Measurements from ENCODE around the gene C2orf76. TPM values are rescaled to one million over a fixed set of nuclear protein-coding genes. Genes with fewer than 3 reads are reported as not detected.

The C2orf76 gene
- total and polyA plus RNA-seq, 7 donors = 4.1 to 9.3 (median 7.1) TPM

DNA sequence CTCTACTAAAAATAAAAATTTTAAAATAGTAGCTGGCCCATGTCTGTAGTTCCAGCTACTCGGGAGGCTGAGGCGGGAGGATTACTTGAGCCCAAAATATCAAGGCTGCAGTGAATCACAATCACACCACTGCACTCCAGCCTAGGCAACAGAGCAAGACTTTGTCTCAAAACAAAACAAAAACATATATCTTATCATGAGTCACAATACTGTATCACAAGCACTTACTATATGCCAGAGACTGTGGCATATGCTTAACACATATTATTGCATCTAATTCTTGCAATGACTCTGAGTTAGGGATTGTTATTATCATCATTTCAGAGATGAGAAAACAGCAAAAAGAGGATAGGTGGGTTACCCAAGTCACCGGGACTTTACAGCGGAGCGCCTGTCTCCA, 35.5 kb upstream of the C2orf76 start:
- DNase-seq (no peak), ATAC-seq (no peak)

GRCh38 chr2:119397196-119397595, 30.6 kb upstream of the C2orf76 start:
- Histone ChIP-seq H3K4me1 (no peaks in the 10 kb centered on the region), H3K27ac (no peak overlapping the region), H3K9me3 (no peaks in the 10 kb centered on the region), H3K27me3 (ENCODE audit: insufficient read depth in 3 of 3, low read length in 2 of 3) (no peaks in the 10 kb centered on the region), H3K36me3 (ENCODE audit: insufficient read depth in 1 of 2, low read depth in 1 of 2) (no peaks in the 10 kb centered on the region), H3K4me3 (no peak overlapping the region)
- DNase-seq = no peak
- ATAC-seq = no peak
- intact Hi-C loops (cut with DNase I) = no loop called here
- TF ChIP-seq, protein P1, sequence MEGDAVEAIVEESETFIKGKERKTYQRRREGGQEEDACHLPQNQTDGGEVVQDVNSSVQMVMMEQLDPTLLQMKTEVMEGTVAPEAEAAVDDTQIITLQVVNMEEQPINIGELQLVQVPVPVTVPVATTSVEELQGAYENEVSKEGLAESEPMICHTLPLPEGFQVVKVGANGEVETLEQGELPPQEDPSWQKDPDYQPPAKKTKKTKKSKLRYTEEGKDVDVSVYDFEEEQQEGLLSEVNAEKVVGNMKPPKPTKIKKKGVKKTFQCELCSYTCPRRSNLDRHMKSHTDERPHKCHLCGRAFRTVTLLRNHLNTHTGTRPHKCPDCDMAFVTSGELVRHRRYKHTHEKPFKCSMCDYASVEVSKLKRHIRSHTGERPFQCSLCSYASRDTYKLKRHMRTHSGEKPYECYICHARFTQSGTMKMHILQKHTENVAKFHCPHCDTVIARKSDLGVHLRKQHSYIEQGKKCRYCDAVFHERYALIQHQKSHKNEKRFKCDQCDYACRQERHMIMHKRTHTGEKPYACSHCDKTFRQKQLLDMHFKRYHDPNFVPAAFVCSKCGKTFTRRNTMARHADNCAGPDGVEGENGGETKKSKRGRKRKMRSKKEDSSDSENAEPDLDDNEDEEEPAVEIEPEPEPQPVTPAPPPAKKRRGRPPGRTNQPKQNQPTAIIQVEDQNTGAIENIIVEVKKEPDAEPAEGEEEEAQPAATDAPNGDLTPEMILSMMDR (IDR thresholded peaks at IDR 0.05) = no peak
- 90 to 93% (median 91%) methylated on average over 6 of the region's 6 CpGs for WGBS, 3 donors

More for the DNA sequence above, 35.5 kb upstream of the C2orf76 start:
- TF ChIP-seq, protein P1 (IDR thresholded peaks at IDR 0.05) = no peak
- Histone ChIP-seq H3K4me3 (no peak overlapping the region), H3K27me3 (ENCODE audit: insufficient read depth in 3 of 3, low read length in 2 of 3) (no peaks in the 10 kb centered on the region), H3K27ac (no peak overlapping the region), H3K4me1 (no peaks in the 10 kb centered on the region), H3K36me3 (ENCODE audit: insufficient read depth in 1 of 2, low read depth in 1 of 2) (no peaks in the 10 kb centered on the region), H3K9me3 (no peaks in the 10 kb centered on the region)
- 77 to 83% (median 81%) methylated on average over 5 of the region's 5 CpGs for WGBS, 3 donors
- intact Hi-C loops (cut with DNase I) = no loop called here

GRCh38 chr2:119393971-119394748, 27.5 kb upstream of the C2orf76 start:
- WGBS, 3 donors = 81 to 87% (median 86%) methylated on average over 3 of the region's 3 CpGs
- Histone ChIP-seq H3K27ac (no peak overlapping the region), H3K36me3 (ENCODE audit: insufficient read depth in 1 of 2, low read depth in 1 of 2) (no peaks in the 10 kb centered on the region), H3K9me3 (no peaks in the 10 kb centered on the region), H3K4me3 (no peak overlapping the region), H3K4me1 (peaks cover 5% of the 10 kb centered on the region), H3K27me3 (ENCODE audit: insufficient read depth in 3 of 3, low read length in 2 of 3) (no peaks in the 10 kb centered on the region)
- TF ChIP-seq, protein P1 (IDR thresholded peaks at IDR 0.05) = no peak
- intact Hi-C loops (cut with DNase I) = no loop called here
- DNase-seq (no peak), ATAC-seq (no peak)

- TF ChIP-seq, protein P1 (IDR thresholded peaks at IDR 0.05) = no peak
- ATAC-seq (peak in 3 of 4 donors; percentile 36 to 56 (median 53)), DNase-seq (peak; percentile 63 to 70)
- Histone ChIP-seq H3K36me3 (ENCODE audit: insufficient read depth in 1 of 2, low read depth in 1 of 2) (no peaks in the 10 kb centered on the region), H3K9me3 (no peaks in the 10 kb centered on the region), H3K4me1 (peaks cover 6% of the 10 kb centered on the region), H3K4me3 (no peak overlapping the region), H3K27me3 (ENCODE audit: insufficient read depth in 3 of 3, low read length in 2 of 3) (no peaks in the 10 kb centered on the region), H3K27ac (no peak overlapping the region)
- 17 to 27% (median 17%) methylated on average over 5 of the region's 5 CpGs for WGBS, 3 donors
- intact Hi-C loops (cut with DNase I) = no loop called here
Observed at GRCh38 chr2:119389615-119390306, 23.1 kb upstream of the C2orf76 start.
